Endodermal cell (in vitro differentiated cells): ENCODE data around the gene ACD. TPM values are rescaled to one million over a fixed set of nuclear protein-coding genes. Genes with fewer than 3 reads are reported as not detected.

Experiments
- DNase-seq: peaks from one replicate; pipeline ENCODE4 v3.0.0-alpha.2; 2017
- H3K27ac ChIP-seq: 2 replicates; pipeline ENCODE4 v1.5.1; 2013; ENCODE audit warnings: mild to moderate bottlenecking, low read depth, low read length, moderate library complexity
- H3K27me3 ChIP-seq: 2 replicates; pipeline ENCODE4 v1.6.1; 2013; ENCODE audit warnings: mild to moderate bottlenecking, low read length, moderate library complexity; ENCODE audit not compliant: insufficient read depth, control insufficient read depth, poor library complexity, severe bottlenecking
- H3K36me3 ChIP-seq: 2 replicates; pipeline ENCODE4 v1.7.0; 2013; ENCODE audit warnings: mild to moderate bottlenecking, low read length, moderate library complexity; ENCODE audit not compliant: control insufficient read depth, insufficient read depth
- H3K4me1 ChIP-seq: one replicate; pipeline ENCODE4 v1.7.0; 2013; ENCODE audit warnings: low read length; ENCODE audit not compliant: control insufficient read depth, insufficient read depth
- H3K4me3 ChIP-seq: 2 replicates; pipeline ENCODE4 v1.5.1; 2013; ENCODE audit warnings: mild to moderate bottlenecking, low read length, moderate library complexity
- H3K9ac ChIP-seq: 2 replicates; pipeline ENCODE4 v1.6.1; 2013; ENCODE audit warnings: mild to moderate bottlenecking, low read length, moderate library complexity; ENCODE audit not compliant: poor library complexity, severe bottlenecking; ENCODE audit errors: extremely low read depth
- H3K9me3 ChIP-seq: 2 replicates; pipeline ENCODE4 v1.6.1; 2013; ENCODE audit warnings: mild to moderate bottlenecking, low read length, moderate library complexity; ENCODE audit not compliant: control insufficient read depth
- H3K27ac Mint-ChIP-seq: 2 replicates; pipeline ENCODE4 v1.8.0; 2020; ENCODE audit warnings: mixed read lengths
- H3K27me3 Mint-ChIP-seq: 2 replicates; pipeline ENCODE4 v1.8.0; 2021; ENCODE audit warnings: mild to moderate bottlenecking, mixed read lengths; ENCODE audit not compliant: insufficient read depth
- H3K36me3 Mint-ChIP-seq: 2 replicates; pipeline ENCODE4 v1.8.0; 2020; ENCODE audit warnings: low read depth, mixed read lengths
- H3K4me1 Mint-ChIP-seq: 2 replicates; pipeline ENCODE4 v1.8.0; 2020; ENCODE audit warnings: mixed read lengths
- H3K4me3 Mint-ChIP-seq: 2 replicates; pipeline ENCODE4 v1.8.0; 2020; ENCODE audit warnings: mild to moderate bottlenecking, moderate library complexity, mixed read lengths
- H3K9me3 Mint-ChIP-seq: 2 replicates; pipeline ENCODE4 v1.8.0; 2020; ENCODE audit warnings: mild to moderate bottlenecking, mixed read lengths
- WGBS, 2 experiments: methylation state at CpG; one replicate each; pipeline versions ENCODE4 v1.1.5 to v1.1.7; 2013; ENCODE audit warnings: missing lambda C conversion rate in 2 of 2, mixed read lengths in 1 of 2; ENCODE audit not compliant: insufficient coverage in 1 of 2, insufficient read length in 1 of 2; 5-methylcytosine and 5-hydroxymethylcytosine counted together
- total RNA-seq, 2 donors: library from RNA; stranded (reverse); fragmentation: NEBNext Ultra II Directional in 1 of 2; extraction: Animal tissue kit (Norgen Biotek cat#: 25700) in 1 of 2; gene quantifications; 2 replicates in 1 of 2; 3 replicates in 1 of 2; pipeline ENCODE4 v1.2.1, GENCODE V29; 2021
- TF ChIP-seq, protein P1 (sequence below): fragments of 200-600 bp; sonication (generic); conservative IDR thresholded peaks from 2 replicates; pipeline ENCODE4 v1.5.0; 2021; ENCODE audit warnings: antibody characterized with exemption, mild to moderate bottlenecking

Gene ACD
- total RNA-seq, 2 donors from 2014 or later: 39.3 to 41.5 TPM

DNA sequence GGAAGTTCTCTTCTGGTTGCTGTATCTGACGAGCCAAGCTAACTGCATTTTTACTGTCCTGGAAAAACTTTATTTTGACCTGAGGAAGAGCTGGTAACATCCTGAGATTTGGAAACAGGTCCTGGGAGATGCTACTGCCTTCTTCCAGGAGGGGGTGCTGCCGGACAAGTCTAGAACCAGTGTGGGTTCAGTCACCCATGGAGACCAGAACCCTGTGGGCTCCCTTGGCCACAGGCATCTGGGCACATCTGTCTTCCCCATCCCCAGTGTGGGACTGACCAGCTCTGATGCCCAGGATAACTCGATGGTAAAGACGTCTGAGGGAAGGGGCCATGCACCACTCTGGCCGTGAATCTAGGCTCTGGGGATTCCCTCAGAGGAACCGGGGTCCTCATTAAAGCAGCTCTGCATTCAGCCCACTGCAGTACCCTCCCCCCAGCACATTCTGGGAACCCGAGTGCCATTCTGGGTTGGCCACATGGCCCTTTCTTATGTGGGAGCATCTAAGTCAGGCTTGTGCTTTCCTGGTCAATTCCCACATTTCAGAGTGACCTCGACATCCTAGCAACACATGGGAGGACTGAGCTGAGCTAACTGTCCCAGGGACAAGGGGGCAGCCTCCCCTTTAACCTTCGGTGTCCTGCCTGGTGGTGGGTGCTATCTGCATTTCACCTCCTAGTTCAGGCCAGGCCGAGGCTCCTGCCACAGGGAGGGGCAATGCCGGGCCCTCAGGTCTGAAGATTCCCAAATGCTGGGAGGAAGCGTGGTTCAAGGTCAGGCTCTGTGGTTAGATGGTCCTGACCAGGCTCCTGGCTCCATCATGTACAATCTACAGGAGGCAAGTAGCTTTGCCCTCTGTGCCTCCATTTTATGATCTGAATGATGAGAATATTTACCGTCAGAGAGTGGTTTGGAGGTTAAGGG lies 12.9 kb upstream of the ACD start:
- H3K9me3 Mint-ChIP-seq: no peaks in the 10 kb centered on the region
- peak; percentile 94 for DNase-seq

DNA sequence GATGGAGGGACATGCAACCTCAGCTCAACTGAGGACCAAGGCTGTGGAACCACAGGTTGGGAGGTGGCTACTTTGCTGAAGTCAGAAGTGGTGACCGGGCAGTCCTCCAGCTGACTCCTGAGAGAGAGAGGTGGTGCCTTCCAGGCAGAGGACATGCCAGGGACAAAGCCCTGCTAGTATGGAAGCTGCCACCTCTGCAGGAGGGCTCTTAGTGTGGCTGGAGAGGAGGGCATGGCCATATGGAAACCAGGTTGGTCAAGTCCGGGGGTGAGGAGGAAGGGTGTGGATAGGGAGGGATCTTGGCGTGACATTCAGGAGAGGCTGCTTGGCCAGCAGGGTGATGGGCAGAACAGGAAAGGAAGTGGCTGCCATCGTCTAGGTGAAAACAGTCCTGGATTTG lies 12.2 kb upstream of the ACD start:
- peak; percentile 58 for DNase-seq
- TF ChIP-seq, protein P1, sequence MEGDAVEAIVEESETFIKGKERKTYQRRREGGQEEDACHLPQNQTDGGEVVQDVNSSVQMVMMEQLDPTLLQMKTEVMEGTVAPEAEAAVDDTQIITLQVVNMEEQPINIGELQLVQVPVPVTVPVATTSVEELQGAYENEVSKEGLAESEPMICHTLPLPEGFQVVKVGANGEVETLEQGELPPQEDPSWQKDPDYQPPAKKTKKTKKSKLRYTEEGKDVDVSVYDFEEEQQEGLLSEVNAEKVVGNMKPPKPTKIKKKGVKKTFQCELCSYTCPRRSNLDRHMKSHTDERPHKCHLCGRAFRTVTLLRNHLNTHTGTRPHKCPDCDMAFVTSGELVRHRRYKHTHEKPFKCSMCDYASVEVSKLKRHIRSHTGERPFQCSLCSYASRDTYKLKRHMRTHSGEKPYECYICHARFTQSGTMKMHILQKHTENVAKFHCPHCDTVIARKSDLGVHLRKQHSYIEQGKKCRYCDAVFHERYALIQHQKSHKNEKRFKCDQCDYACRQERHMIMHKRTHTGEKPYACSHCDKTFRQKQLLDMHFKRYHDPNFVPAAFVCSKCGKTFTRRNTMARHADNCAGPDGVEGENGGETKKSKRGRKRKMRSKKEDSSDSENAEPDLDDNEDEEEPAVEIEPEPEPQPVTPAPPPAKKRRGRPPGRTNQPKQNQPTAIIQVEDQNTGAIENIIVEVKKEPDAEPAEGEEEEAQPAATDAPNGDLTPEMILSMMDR: no peak
- Histone ChIP-seq H3K9ac (no peak overlapping the region), H3K4me1 (no peaks in the 10 kb centered on the region), H3K4me3 (no peak overlapping the region), H3K27ac (no peak overlapping the region), H3K9me3 (no peaks in the 10 kb centered on the region), H3K36me3 (no peaks in the 10 kb centered on the region), H3K27me3 (no peaks in the 10 kb centered on the region)
- Mint-ChIP-seq H3K4me3 (no peak overlapping the region), H3K27me3 (no peaks in the 10 kb centered on the region), H3K9me3 (no peaks in the 10 kb centered on the region), H3K36me3 (peaks cover 4% of the 10 kb centered on the region), H3K4me1 (no peaks in the 10 kb centered on the region), H3K27ac (no peak overlapping the region)
- 73 to 84% methylated on average over 2 to 4 of the region's 4 CpGs for WGBS, 2 experiments

More for the DNA sequence above, 12.9 kb upstream of the ACD start:
- no peak overlapping the region for H3K4me3 Mint-ChIP-seq
- no peaks in the 10 kb centered on the region for H3K4me1 ChIP-seq
- no peaks in the 10 kb centered on the region for H3K27me3 Mint-ChIP-seq
- peaks cover 7% of the 10 kb centered on the region for H3K36me3 Mint-ChIP-seq
- no peak overlapping the region for H3K27ac Mint-ChIP-seq
- no peaks in the 10 kb centered on the region for H3K27me3 ChIP-seq
- H3K36me3 ChIP-seq: no peaks in the 10 kb centered on the region
- H3K9me3 ChIP-seq: no peaks in the 10 kb centered on the region
- no peak overlapping the region for H3K4me3 ChIP-seq
- no peaks in the 10 kb centered on the region for H3K4me1 Mint-ChIP-seq
- H3K9ac ChIP-seq: no peak overlapping the region
- TF ChIP-seq, protein P1: peak; percentile 89
- 76 to 80% methylated on average over 10 to 13 of the region's 13 CpGs for WGBS, 2 experiments
- no peak overlapping the region for H3K27ac ChIP-seq

DNA sequence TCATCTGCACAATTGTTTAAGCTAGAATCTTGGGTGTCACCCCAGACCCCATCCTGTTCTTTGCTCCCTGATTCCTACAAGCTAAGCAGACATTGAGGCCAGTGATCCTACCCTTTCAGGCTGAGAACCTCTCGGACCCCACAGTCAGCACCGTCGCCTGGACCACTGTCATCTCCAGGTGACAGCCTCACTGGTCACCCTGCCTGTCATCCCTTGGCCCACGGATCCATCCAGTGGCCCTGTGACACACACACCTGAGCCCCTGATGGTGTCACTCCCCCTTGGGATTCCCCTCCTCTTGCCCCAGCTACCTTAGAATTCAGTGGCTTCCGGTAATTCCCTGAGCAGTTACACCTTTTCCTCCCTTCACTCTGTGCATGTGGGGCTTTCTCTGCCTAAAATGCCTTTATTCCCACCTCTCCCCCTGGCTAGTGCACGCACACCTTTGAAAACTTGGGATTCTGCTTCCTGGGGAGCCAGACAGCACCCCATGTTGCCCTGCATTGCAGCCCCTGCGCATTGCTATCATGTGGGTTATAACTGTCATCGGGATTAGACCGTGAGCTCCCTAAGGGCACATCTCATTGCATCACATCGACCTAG lies 9.5 kb upstream of the ACD start:
- no peaks in the 10 kb centered on the region for H3K27me3 ChIP-seq
- Mint-ChIP-seq H3K27ac (no peak overlapping the region), H3K4me1 (peaks cover 2% of the 10 kb centered on the region), H3K36me3 (peaks cover 4% of the 10 kb centered on the region), H3K9me3 (no peaks in the 10 kb centered on the region), H3K4me3 (no peak overlapping the region), H3K27me3 (peaks cover 2% of the 10 kb centered on the region)
- no peak overlapping the region for H3K4me3 ChIP-seq
- 92 to 94% methylated on average over 6 to 10 of the region's 10 CpGs for WGBS, 2 experiments
- no peak overlapping the region for H3K27ac ChIP-seq
- no peak overlapping the region for H3K9ac ChIP-seq
- TF ChIP-seq, protein P1: no peak
- no peaks in the 10 kb centered on the region for H3K9me3 ChIP-seq
- no peaks in the 10 kb centered on the region for H3K4me1 ChIP-seq
- no peak for DNase-seq
- H3K36me3 ChIP-seq: no peaks in the 10 kb centered on the region
